Stimulated activated CD8-positive, alpha-beta memory T cell treated with anti-CD3 and anti-CD28 coated beads, Interleukin-12 subunit alpha, Interleukin-12 subunit beta, amount 100 ng/mL, for 4 hours (primary cell): ENCODE measurements around the gene PLBD1.

Experiments
- DNase-seq: peaks from one replicate; pipeline ENCODE4 v3.0.0-alpha.2; 2020; ENCODE audit warnings: low read depth

The PLBD1 gene, protein sequence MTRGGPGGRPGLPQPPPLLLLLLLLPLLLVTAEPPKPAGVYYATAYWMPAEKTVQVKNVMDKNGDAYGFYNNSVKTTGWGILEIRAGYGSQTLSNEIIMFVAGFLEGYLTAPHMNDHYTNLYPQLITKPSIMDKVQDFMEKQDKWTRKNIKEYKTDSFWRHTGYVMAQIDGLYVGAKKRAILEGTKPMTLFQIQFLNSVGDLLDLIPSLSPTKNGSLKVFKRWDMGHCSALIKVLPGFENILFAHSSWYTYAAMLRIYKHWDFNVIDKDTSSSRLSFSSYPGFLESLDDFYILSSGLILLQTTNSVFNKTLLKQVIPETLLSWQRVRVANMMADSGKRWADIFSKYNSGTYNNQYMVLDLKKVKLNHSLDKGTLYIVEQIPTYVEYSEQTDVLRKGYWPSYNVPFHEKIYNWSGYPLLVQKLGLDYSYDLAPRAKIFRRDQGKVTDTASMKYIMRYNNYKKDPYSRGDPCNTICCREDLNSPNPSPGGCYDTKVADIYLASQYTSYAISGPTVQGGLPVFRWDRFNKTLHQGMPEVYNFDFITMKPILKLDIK

DNA sequence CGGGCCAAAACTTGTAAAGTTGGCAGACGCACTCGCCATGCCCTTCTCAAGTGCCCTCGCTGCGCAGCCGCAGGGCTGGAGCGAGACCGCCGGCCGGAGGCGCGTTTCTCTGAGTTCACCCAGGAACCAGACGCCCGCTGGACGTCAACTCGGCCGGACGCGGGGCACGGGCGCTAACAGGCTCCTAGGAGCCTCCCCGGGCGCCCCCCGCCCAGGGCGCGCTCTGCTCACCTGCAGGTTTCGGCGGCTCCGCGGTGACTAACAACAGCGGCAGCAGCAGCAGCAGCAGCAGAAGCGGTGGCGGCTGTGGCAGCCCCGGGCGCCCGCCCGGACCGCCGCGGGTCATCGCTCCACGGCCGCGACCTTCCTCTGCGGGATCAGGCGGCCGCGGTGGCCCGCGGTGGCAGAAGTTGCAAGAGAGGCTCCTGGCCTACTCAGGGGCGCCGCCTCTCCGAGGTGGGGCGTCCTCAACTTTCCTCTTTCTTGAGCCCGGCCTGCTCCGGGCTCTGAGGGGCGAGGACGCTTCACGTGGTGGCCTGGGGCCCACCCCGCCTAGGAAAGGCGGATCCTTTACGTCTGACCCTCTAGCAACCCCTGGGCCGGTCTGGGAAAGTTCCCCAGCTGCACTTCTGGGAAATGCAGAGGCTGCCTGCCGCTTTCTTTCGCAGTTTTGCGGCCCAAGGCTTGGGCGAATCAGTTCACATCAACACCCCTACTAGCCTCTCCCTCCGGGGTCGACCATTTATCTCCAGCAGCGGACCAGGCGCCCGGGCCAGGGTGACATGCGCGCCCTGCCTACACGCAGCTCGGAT, at the start of gene PLBD1:
Gene PLBD1, minus strand, starts transcription at position 533 of the 812 bp plus-strand sequence. Its CDS starts 187 bp downstream, at position 346.
- DNase-seq = no peak

DNA sequence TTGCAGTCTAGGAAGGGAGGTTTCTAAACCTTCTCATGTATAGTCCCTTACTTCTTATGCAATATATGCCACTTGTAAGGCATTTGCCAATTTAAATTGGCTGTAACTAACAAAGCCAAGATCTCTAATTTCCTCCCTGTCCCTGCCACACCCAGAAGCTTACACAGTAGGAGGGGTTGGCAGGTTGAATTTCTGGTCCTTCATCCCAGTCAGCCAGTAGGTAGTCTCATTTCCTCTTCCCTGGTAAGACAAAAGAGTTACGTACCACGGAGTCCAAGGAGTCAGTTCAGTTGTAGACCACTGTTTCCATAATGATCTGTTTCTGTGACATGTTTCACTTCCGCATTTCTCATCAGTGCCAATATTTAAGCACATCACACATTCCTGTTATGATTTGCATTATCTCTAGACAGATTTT, 47.0 kb upstream of the PLBD1 start:
- no peak for DNase-seq

DNA sequence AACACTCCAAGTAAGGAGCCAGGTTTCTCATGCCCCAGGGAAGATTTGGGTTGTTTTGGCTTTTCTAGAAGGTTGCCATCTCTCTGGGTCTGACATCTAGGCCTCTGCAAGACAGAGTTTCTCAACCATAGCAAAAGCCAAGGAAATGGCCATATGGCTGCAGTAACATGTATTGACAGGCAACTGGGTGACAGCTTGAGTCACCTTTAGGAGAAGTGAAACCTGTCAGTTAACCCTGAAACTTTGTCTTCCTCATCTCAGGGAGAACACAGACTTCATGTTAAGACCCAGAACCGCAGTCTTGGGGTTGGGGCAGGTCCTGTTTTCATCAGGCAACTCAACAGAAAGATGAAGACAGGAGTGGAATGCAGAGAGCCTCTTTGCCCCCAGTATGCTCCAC, 46.0 kb upstream of the PLBD1 start:
- no peak for DNase-seq

DNA sequence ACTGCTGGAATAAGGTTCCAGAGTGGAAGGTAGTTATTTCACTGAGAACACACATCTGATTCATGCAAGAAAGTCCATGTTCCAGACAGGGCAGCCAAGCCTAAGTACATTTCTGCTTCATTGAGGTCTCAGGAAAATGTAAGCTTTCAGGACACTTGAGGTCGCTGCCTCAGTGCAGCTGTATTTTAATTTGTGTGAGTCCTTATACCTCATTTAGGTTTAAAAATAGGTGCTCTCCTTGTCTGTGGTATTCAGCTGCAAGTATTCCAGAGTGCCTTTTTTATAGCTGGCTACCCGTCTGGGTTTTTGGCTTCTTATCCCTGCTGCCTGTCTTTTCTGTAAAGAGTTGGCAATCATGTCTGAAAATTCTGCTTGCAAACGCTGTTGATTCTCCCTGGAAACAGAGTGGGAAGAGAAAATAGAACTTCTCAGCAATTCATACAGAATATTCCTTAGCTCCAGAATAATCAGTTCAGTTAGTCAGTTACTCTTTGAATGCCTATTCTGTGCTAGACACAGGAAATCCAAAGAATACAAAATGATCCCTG, 45.3 kb upstream of the PLBD1 start:
- no peak for DNase-seq

DNA sequence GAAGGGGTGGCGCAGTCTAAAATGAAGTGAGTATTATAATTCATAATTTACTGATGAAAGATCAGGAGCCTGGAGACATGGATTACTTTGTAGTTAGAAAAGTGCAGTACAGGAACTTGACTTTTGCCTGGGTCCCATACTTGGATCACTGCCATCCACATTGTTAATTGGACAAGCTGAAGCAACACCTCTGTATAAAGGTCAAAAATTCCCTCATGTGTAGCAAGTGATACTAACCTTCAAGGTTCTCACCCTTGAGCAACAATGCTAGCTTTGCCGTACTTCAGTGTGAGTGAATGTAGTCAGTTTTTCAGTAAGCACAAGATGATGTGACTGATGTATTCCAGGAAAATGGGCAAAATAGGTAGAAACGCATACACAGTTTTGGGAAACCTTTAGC, 44.6 kb upstream of the PLBD1 start:
- no peak for DNase-seq

DNA sequence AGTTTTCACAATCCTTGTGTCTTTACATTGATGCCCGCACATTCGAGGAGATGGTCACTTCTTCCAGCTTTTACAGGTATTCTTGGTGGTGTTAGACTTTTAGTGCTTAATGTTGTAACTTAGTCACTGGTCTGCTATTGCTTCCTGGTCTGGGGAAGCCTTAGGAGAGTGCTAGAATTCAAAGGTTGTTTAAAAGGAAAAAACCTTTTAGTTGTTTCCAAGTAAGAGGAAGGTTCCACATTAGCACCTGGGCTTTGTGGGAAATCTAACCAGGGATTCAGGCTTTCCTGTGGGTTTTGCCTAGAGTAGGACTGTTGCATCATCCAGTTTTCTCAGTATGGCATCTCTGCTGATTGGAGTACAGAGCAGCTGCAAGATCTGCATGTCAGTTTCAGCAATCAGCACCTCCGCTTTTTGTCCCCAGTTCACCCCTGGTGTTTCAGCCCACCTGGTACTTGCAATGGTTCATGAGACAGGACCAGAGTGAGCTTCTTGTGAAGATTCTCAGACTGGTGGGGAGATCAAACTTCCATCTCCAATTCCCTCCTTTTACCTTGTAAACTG, 44.0 kb upstream of the PLBD1 start:
- DNase-seq = no peak

DNA sequence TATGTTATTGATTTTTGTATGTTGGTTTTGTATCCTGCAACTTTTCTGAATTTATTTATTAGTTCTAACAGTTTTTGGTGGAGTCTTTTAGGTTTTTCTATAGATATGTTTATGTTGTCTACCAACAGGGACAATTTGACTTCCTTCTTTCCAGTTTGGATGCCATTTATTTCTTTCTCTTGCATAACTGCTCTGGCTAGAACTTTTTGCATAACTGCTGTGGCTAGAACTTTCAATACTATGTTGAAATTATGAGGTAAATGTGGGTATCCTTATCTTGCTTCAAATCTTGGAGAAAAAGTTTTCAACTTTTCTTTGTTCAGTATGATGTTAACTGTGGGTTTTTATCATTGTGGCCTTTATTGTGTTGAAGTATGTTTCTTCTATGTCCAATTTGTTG, 39.9 kb upstream of the PLBD1 start:
- DNase-seq = no peak

DNA sequence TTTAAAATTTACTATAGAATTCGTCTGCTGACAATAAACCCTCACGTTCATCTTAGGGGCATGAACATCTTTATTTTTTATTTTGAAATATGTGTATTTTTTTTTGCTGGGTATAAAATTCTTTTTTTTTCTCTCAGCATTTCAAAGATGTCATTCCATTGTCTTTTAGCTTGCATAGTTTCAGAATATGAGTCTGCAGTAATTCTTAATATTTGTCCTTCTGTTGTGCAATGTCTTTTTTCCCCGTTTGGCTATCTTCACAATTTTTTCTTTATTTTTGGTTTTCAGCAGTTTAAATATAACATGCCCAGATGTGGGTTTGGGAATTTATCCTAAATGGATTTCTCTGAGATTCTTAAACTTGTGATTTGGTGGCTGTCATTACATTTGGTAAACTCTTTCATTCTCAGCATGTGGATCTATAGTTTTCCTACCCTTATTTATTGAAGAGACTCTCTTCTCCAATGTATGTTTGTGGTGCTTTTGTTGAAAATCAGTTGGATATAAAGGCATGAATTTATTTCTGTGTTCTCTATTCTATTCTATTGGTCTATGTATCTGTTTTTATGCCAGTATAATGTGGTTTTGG, 37.8 kb upstream of the PLBD1 start:
- no peak for DNase-seq

DNA sequence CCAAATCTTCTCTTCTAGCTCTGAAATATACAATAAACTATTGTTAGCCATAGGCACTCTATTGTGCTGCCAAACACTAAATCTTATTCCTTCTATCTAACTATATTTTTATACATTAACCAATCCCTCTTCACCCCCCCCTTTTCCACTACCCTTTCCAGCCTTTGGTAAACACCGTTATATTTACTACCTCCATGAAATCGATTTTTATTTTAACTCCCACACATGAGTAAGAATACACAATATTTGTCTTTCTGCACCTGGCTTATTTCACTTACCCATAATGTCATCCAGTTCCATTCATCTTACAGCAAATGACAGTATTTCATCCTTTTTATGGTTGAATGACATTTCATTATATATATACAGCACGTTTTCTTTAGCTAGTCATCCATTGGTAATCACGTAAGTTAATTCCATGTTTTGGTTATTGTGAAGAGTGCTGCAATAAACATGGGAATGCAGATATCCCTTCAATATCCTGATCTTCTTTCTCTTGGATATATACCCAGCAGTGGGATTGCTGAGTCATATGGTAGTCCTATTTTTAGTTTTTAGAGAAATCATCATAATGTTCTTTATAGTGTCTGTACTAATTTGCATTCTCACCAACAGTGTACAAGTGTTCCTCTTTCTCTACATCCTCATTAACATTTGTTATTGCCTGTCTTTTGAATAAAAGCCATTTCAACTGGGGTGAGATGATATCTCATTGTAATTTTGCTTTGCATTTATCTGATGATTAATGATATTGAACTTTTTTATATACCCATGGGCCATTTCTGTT, 34.2 kb upstream of the PLBD1 start:
- no peak for DNase-seq

DNA sequence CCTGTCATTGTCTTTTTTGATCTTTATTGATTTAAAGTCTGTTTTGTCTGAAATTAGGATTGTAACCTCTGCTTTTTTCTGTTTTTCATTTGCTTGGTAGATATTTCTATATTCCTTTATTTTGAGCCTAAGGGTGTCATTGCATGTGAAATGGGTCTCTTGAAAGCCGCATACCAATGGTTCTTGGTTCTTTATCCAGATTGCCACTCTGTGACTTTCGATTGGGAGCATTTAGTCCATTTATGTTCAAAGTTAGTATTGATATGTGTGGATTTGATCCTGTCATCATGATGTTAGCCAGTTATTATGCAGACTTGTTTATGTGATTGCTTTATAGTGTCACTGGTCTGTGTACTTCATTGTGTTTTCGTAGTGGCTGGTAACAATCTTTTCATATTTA, 29.8 kb upstream of the PLBD1 start:
- DNase-seq = no peak

DNA sequence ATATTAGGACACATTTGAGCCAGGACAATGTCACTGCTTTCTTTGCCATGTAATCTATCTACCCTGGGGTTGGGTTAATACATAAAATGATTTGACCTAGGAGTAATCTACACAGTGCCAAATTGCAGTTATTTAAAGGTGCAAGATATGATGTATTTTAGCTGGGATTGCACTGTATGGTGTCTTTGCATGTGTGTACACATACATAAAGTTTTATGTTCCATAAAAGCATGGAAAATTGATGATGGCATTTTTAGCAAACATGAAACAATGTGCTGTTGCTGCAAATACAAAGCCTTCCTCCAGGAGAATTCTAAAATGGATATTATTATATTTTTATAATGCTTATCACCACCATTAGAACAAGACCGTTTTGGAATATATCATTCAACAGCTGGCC, 24.0 kb upstream of the PLBD1 start:
- no peak for DNase-seq

DNA sequence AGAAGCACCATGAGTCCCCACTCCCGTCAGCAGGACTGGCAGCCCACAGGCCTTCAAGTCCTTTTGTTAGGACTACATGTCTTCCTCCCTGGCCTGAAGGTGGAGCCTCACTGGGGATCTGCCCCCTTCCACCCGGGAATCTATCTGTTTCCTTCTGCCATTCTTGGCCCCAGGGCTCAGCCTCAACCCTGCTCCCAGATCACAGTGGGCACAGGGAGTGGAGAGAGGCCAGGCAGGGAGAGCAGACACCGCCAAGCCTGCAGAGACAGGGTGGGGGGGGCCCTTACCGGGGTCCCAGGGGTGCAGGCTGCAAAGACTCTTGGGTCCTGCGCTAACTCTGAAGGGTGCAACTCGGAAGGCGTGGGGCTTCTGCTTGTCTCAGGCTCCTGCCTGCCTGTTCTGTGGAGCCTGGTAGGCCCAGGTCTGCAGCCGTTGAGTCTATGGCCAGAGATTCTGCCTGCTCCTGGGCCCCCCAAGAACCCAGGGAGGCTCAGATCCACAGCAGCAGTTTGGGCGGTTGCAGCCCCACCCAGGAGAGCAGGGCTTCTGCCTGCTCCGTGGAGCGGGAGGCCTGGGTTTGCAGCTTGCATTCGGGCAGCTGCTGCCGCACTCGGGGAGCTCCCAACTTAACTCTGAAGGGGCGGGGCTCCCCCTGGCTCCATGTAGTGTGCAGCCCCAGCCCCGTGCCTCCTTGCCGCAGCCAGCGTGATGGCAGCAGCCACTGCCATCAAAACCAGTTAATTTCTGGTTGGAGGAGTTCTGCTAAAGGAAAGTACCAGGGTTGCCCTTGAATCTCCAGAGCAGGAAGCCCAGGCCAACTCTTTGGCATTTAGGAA, 21.7 kb upstream of the PLBD1 start:
- DNase-seq = no peak

DNA sequence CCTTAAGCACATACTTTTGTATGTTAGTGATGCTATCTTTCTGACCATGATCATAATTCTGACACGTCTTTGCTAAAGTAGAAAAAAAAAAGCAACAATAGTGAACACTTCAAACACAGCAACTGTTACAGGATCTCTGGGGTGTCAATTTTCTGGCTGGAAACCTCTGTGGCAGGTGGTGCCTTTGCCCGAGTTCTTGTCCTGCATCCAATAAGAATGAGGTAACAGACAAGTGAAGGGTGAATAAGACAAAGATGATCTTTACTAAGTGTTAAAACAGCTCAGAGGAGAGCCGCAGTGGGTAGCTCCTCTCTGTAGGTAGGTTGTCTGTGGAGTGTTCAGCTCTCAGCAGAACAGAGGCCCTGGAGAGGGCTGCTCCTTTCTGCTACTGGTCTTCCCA, 20.9 kb upstream of the PLBD1 start:
- no peak for DNase-seq

DNA sequence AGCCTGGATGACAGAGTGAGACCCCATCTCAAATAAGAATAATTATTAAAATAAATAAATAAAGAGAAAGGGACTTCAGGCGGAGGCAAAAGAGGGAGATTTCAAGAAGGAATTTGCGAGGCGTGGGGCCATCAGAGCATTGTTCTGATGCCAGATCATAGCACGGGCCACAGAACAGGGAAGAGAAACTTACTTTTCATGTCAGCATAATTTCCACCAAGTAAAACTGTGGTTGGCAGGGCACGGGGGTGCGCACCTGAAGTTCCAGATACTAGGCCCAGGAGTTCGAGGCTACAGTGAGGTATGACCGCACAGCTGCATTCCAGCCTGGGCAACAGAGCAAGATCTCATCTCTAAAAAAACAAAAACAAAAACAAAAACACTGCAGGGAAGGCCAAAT, 11.0 kb upstream of the PLBD1 start:
- no peak for DNase-seq

DNA sequence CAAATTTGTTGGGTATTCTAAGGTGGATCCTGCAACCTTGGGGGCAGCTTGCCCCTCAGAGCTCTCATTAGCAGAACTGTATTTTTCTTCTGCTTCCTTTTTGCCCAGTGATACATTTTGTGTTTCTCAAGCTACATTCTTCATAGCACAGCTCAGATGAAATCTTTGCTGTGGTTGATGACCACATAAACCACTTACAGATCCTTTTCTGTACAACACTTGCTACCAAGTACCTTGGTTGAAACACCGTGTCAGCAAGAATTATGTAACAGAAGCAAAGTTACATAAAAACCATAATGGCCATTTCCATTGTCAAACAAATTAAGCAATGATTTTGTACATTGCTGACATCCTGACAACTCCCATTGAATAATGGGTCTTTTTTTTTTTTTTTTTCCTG, 9.7 kb upstream of the PLBD1 start:
- no peak for DNase-seq

DNA sequence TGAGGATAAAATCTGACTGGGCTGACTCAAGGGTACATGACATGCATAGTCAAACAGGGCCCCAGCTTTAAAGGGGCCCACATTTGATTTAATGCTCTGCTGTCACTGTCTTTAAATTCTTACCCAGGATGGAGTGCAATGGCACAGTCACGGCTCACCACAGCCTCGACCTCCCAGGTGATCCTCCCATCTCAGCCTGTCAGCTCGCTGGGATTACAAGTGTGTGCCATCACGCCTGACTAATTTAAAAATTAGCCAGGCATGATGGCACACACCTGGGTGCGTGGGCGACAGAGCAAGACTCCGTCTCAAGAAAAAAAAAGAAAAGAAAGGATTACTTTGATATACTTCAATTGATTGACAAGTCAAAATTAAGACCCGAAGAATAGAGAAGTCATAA, 9.2 kb upstream of the PLBD1 start:
- no peak for DNase-seq

DNA sequence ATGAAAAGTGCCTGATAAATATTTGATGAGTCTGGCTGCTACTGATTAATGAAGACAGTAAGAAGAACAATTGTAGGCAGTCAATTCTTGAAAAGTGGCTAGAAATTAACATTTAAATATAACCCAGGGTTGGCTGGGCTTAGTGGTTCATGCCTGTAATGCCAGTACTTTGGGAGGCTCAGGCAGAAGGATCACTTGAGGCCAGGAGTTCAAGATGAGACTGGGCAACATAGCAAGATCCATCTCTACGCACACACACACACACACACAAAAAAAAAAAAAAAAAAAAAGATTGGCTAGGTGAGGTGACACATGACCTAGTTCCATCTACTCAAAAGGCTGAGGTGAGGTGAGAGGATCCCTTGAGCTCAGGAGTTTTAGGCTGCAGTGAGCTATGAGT, 7.9 kb upstream of the PLBD1 start:
- no peak for DNase-seq

DNA sequence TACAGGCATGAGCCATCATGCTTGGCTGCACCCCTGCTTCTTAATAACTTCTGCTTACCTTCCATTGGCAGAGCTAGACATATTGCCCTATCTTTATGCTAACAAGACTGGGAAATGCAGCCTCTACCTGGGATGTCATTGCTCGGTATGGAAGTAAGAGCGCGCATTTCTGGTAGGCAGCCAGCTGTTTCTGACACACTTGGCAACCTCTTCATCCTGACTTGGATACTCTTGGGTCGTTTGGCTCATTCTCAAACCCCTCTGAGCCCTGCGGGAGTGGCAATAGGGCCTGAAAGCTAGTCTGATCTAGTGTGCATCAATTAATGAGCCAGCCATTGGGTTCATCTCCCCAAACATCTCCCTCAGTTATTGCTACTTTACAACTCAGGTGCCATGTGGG, 5.4 kb upstream of the PLBD1 start:
- DNase-seq = no peak

DNA sequence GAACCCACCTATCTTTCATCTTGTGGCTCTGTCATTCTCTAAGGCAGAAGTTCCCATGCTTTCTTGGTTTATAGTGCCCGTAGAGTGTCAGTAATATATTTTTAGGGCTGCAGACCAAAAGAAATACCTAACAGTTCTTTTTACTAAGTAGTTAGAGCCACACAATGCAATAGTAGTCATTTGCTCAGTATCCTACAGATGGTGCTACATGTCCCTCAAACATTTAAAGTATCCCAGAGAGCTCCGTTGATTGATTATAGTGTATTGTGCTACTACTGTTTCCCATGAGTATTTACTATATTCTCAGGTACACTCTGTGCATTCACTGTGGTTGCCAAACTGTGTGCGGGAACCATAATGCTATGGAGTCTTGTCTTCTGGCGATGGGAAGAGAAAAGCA, 4.7 kb upstream of the PLBD1 start:
- no peak for DNase-seq

DNA sequence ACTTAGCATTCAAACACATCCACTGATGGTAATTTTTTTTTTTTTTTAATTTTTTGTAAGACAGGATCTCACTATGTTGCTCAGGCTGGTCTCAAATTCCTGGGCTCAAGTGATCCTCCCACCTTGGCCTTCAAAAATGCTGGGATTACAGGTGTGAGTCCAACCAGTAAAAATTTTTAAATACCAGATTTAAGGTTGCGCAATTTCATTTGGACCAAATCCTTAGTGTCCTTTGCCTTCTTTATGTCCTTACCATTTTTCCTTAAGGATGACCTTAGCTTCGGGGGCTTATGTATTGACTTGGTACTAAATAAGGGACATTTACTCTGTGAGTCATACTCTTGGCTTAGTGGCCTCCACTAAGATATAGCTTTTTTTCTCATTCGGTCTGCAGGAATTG, 4.1 kb upstream of the PLBD1 start:
- DNase-seq = no peak
